GM19025 (cell line): ENCODE results near the gene TNK1.

Source experiments
- ATAC-seq: cut with Tn5 transposase; IDR thresholded peaks from one replicate; pipeline ENCODE4 v1.9.1; 2021; ENCODE audit warnings: mild to moderate bottlenecking, low read depth, moderate library complexity; ENCODE audit not compliant: unreplicated experiment

TNK1 gene

DNA sequence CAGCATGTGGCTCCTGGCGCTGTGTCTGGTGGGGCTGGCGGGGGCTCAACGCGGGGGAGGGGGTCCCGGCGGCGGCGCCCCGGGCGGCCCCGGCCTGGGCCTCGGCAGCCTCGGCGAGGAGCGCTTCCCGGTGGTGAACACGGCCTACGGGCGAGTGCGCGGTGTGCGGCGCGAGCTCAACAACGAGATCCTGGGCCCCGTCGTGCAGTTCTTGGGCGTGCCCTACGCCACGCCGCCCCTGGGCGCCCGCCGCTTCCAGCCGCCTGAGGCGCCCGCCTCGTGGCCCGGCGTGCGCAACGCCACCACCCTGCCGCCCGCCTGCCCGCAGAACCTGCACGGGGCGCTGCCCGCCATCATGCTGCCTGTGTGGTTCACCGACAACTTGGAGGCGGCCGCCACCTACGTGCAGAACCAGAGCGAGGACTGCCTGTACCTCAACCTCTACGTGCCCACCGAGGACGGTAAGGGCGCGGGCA, 27.4 kb downstream of the TNK1 start:
- ATAC-seq = no peak

DNA sequence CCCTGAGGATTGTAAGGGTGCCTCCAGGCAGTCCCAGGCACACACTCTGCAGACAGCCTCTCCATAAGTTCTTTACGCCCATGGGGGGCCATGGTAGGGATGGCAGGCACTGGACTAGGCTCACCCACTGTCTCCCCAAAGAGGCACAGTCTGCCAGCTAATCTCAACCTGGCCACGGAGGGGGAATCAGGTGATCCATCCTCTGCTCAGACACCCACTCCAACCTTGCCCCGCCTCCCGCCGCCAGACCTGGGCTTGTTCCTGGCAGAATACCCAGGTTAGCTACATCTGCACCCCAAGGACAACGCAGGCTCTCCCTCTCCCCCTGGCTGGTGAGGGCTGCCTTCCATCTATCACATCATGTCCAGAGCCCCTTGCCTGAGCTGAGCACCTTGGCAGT, 28.0 kb downstream of the TNK1 start:
- ATAC-seq = no peak

DNA sequence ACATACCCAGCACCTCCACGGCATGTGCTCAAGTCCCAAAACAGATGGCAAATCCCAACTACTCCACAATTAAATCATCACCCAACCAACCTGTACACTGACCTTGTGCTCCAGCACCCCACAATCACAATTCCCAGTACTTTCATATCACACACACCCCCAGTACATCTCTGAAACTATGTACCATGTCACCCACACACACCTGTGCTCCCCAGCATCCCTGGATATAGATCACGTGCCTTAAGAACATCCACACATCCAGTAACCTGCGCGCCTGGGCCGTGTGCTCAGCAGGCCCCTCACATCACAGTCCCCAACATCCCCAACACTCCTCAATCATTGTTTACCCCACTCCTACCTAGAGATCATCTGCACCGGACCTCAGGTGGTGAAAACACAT, 28.8 kb downstream of the TNK1 start:
- no peak for ATAC-seq

DNA sequence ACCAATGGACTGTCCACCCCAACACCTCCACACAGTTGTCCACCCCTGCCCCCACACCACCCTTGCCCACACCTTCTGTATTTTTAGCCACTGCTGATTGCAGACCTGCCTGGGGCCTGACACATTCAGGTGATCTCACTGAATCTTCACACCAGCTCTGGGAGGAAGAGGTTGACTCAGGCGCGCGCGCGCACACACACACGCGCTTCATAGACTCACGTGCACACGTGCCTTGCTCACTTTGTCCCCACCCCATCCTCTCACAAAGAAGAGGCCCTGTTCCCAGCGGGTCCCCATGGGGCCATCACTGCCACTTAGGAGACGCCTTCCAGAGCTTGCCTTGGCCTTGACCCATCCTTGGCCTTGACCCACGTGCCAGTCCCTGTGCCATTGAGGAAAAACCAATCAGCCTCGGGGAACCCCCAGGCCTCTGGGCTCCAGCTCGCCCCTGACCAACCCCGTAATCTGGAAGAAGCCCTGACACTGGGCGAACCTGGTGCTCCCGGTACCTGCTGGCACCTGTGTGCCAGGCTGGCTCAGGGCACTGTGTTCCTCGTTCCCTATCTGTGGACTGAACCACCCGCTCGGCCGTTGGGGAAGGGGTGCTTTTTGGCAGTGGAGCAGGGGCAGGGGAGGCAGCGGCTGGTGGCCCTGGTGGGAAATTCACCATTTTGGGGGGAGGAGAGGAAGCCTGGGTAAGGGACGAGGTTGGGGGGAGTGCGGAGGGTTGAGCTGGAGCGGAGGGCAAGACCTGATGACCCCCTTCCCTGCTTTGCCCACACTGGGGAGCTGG, 29.9 kb downstream of the TNK1 start:
- ATAC-seq = no peak

DNA sequence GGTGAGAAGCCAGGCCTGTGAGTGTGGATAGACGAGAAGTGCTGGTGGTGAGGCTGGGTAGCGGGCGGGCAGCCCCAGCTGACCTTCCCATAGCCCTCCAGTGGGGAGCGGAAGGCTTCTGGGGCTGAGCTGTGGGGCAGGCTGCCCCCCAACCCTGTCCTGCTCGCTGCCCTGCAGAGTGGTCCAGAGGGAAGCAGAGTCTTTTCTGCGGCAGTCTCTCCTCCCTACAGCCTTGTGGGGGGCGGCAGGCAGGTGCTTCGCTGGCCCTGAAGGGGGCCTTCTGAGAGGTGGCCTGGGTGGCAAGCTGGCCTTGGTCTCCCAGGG, 30.5 kb downstream of the TNK1 start:
- ATAC-seq = no peak

DNA sequence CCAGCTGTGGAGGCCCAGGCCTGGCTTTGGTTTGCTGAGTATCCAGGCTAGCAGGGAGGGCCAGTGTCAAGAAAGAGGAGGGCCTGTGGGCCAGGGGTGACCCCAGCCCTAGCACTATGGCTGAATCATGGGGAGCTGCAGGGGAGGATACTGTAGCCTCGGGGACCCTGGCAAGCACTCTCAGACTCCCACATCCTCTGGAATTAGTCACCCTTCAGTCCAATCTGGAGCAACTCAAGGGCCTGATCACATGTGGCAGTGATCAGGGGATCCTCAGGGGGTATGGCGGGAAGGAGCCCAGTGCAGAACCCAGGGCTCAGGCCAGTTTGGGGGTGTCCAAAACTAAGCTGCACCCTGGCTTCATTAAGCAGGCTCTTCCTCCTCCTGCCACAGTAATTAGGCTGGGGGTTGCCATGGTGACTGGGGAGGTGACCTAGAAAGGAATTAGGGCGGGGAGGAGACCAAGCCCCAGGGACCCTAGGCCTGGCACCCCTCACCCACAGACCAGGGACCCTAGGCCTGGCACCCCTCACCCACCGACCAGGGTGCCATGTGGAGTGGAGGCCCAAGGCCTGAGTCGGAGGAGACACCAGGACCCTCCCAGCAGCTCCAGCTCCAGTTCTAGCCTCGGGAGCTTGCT, 32.6 kb downstream of the TNK1 start:
- no peak for ATAC-seq

DNA sequence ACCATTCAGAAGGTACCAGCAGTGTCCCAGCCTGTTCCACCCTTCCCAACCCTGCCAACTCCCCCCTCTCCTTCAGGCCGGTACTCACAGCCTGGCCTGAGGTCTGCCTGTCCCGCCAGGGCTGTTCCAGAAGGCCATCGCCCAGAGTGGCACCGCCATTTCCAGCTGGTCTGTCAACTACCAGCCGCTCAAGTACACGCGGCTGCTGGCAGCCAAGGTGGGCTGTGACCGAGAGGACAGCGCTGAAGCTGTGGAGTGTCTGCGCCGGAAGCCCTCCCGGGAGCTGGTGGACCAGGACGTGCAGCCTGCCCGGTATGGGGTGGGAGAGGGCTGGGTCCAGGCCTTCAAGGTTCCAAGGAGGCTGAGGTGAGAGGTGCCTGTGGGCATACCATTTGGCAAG, 33.9 kb downstream of the TNK1 start:
- ATAC-seq = no peak

DNA sequence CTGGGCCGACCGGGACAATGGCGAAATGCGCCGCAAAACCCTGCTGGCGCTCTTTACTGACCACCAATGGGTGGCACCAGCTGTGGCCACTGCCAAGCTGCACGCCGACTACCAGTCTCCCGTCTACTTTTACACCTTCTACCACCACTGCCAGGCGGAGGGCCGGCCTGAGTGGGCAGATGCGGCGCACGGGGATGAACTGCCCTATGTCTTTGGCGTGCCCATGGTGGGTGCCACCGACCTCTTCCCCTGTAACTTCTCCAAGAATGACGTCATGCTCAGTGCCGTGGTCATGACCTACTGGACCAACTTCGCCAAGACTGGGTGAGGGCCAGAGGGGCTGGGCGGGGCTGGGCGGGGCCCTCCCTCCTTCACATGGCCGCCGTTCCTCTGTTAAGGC, 34.9 kb downstream of the TNK1 start:
- ATAC-seq = no peak

DNA sequence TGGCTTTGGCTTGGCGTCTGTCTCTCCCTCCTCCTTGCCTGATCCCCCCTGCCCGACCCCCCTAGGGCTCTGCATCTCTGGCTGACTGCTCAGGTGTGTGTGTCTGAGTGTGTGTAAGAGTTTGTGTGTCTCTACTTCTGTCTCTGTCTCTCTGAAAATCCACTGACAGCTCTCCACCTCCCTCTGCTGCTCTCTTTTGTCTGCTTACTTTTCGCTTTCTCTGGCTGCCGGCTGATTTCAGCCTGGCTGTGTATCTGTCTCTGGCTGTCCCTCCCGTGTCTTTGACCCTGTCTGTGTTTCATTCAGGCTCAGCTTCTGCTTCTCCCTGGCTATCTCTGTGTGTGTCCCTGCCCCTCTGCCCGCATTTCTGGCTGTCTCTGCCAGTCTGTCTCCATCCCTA, 35.4 kb downstream of the TNK1 start:
- no peak for ATAC-seq

DNA sequence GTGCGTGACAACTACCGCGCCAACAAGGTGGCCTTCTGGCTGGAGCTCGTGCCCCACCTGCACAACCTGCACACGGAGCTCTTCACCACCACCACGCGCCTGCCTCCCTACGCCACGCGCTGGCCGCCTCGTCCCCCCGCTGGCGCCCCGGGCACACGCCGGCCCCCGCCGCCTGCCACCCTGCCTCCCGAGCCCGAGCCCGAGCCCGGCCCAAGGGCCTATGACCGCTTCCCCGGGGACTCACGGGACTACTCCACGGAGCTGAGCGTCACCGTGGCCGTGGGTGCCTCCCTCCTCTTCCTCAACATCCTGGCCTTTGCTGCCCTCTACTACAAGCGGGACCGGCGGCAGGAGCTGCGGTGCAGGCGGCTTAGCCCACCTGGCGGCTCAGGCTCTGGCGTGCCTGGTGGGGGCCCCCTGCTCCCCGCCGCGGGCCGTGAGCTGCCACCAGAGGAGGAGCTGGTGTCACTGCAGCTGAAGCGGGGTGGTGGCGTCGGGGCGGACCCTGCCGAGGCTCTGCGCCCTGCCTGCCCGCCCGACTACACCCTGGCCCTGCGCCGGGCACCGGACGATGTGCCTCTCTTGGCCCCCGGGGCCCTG, 36.3 kb downstream of the TNK1 start:
- no peak for ATAC-seq

DNA sequence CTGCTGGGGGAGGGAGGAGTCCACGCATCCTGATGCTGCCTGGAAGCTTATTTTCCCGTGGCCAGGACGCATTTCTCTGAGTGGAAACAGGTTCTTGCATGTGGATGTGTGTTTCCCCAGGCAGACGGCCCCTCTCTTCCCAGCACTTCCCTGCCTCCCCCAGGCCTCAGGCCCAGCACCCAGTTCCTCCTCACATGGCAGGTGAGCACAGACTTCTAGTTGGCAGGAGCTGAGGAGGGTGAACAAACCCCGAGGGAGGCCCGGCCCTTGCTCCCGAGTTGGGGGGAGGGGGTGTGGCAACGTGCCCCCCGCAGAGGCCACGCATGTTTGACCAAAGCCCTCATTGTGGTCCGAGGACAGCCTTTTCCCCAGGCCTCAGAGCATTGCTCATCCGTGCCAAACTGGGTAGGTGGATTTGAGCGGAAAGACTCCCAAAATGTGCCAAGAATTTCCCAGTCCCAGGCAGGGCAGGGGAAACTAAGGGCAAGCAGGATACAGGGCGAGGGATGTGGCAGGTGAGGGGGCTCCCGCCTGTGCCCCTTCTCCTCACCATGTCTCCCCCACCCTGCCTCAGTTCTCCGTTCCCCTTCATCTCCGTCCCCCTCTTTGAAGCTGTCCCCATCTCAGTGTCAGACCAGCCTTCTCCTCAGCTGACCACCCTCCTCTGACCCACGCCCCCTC, 37.7 kb downstream of the TNK1 start:
- ATAC-seq = no peak

DNA sequence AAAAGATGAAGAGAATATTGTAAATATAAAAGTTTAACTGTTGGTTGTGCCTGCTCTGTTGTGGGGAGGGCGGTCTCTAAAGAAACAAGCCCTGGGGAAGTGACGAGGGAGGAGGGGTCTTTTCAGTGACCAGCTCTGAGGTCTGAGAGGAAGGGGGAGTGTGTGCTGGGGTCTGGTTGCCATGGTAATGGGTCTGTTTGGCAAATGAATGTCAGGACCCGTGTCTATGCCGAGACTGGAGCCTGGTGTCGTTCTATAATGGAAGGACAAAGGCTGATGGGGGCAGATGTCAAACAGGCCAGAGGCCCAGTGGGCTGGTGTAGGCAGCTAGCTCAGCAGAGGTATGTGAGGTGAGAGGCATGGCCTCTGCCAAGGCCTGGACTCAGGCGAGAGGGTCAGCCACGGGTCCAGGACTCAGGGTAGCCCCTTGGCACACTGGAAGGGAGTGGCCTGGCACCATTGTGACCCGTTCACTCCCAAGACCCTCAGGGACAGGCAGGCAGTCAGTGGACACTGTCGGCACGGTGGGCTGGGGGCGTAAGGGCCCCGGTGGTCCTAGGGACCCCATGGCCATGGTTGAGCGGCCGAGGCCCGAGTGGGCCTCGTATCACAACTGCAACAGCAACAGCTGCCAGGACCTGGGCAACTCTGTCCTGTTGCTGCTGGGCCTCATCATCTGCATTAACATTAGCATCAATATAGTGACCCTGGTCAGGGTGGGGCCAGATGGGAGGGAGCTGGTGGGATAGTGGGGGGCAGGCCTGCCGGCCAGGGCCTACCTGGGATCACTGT, 39.1 kb downstream of the TNK1 start, which contains the start of gene SPEM1:
Gene SPEM1, plus strand, starts transcription at position 506 of the 792 bp plus-strand sequence. Its CDS starts 61 bp downstream, at position 567.
- no peak for ATAC-seq

DNA sequence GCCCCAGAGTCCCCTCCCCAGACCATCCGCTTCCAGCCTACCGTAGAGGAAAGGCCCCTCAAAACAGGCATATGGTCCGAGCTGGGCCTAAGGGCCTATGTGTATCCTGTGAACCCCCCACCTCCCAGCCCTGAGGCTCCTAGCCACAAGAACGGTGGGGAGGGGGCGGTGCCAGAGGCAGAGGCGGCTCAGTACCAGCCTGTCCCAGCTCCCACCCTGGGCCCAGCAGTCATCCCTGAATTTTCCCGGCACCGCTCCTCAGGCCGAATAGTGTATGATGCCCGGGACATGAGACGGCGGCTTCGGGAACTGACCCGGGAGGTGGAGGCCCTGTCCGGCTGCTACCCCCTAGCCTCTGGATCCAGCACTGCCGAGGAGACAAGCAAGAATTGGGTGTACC, 40.3 kb downstream of the TNK1 start:
- no peak for ATAC-seq

DNA sequence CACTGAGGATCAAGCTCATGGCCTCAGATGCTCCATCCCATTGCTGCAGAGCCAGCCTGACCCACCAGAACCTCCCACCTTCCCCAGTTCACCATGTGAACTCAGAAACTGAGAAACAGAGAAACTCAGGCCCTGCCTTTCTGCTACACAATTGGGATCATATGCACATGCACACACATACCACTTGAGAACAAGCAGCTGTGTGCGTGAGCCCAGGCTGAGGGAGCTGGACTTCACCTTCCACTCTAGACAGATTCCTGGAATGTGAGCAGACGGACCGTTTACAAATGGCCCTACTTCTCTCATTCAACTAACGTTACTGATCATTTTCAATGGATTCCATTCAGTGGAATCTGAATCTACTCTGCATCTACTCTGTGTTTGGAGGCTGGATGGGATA, 42.8 kb downstream of the TNK1 start:
- ATAC-seq = no peak

DNA sequence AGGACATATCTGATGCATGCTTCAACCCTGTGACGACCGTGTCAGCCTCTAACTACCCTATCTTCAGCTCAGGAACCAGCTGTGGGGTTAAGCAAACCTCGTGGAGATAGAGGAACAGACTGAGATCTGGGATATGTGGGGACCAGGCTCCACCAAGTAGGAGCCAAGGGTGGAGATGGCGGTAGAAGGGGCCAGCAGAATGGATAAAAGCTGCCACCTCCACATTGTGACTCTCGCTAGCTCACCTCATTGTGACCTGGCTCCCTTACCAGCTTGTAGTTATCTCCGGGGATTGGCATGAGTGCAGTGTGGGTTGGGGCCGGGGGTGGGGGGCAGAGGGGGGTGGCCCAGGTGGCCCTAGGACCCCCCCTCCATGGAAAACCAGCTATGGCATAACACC, 44.4 kb downstream of the TNK1 start, which contains the start of gene SPEM2:
Gene SPEM2, plus strand, starts transcription at position 301 of the 400 bp plus-strand sequence. Its CDS starts 73 bp downstream, at position 374.
- no peak for ATAC-seq

DNA sequence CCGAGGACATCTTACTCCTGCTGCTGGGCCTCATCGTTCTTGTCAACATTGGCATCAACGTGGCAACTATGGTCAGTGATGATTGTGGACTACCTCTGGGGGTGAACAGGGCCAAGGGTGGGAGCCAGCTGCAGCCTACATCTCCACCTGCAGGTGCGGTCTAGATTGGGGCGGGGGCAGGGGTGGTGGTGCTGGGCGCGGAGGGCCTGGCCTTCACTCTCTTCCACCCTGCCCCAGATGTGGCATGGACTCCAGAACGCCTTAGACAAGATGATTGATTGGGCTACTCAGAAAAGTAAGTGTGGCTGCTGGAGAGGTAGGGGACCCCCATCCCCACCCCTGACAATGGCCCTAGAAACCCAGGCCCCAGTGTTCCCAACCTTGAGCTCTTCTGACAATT, 44.9 kb downstream of the TNK1 start:
- ATAC-seq = no peak

DNA sequence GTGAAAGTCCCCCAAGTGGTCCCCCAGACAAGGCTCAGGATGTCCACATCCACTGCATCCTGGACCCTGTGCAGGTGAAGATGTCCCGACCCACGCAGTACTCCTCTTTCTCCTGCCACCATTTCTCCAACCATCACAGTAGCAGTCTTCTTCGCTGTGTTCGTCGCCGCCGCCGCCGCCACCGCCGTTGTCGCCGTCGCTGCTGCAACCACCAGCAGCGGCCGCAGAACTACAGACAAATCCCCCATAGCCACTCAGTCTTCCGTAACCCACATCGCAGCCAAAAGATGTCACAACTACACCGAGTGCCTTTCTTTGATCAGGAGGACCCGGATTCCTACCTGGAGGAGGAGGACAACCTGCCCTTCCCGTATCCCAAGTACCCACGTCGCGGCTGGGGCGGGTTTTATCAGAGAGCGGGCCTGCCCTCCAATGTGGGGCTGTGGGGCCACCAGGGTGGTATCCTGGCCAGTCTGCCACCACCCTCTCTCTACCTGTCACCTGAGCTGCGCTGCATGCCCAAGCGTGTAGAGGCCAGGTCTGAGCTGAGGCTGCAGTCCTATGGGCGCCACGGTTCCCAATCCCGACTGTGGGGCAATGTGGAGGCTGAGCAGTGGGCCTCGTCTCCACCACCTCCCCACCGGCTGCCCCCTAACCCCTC, 45.4 kb downstream of the TNK1 start:
- no peak for ATAC-seq

DNA sequence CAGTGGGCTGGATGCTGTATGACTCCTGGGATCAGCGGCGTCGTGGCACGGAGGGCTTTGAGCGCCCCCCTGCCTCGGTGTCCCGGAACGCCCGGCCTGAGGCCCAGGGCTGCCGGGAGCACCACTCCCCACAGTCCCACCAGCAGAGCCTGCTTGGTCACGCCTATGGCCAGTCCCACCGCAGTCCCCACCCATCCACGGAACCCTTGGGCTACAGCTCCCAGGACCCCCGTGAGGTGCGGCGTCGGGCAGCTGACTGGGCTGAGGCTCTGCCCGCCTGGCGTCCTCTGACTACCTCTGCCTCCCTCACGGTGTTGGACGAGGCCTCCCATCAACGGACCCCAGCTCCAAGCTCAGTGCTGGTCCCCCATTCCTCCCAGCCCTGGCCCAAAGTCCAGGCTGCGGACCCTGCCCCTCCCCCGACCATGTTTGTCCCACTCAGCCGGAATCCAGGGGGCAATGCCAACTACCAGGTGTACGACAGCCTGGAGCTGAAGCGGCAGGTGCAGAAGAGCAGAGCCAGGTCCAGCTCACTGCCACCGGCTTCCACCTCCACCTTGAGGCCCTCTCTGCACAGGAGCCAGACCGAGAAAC, 46.1 kb downstream of the TNK1 start:
- ATAC-seq = no peak

DNA sequence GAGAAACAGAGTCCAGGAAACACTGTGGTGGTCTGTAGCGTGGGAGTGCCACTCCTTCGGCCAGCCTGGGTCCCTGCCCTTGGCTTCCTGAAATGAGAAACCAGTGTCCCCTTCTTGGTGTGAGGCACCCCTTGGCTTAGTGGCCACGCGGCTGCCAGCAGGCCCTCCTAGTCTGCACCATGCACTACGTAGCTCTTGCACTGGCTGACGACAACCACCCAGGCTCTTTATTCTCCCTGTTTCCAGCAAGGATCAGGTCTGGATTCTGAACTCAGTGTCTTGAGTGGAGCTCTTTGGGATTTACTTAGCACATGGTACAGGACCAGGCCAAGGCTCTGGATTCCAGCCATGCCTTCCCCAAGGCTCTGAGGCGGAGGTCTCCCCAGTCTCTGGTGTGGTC, 46.7 kb downstream of the TNK1 start:
- ATAC-seq = no peak
